Thoracic aorta (tissue), 2 donors: ENCODE data around the gene CAPNS1. TPM values are rescaled to one million over a fixed set of nuclear protein-coding genes. Genes with fewer than 3 reads are reported as not detected.
"Not testable (repeated sequence)": the region's sequence is repeated elsewhere in the genome, so short reads cannot be mapped to it uniquely, and the experiment has no call there.

ENCODE experiments used
- ATAC-seq: fragments of 150-250 bp; one replicate; pipeline ENCODE4 v1.8.0; 2017; ENCODE audit warnings: low read depth; ENCODE audit not compliant: insufficient number of reproducible peaks, low FRiP score
- DNase-seq: peaks from one replicate; pipeline ENCODE4 v3.0.0-alpha.2; 2020; ENCODE audit warnings: low spot score
- H3K27ac ChIP-seq, 2 donors: fragments of 200-600 bp; sonication (generic); 1 replicate in 1 of 2; 2 replicates in 1 of 2; pipeline ENCODE4 v1.5.1; 2016; ENCODE audit warnings: mild to moderate bottlenecking in 2 of 2, moderate library complexity in 2 of 2
- H3K27me3 ChIP-seq: fragments of 200-600 bp; sonication (generic); replicated peaks from 2 replicates; pipeline ENCODE4 v1.6.0; 2016; ENCODE audit warnings: mild to moderate bottlenecking; ENCODE audit not compliant: insufficient read depth
- H3K36me3 ChIP-seq: fragments of 200-600 bp; sonication (generic); one replicate; pipeline ENCODE4 v1.5.1; 2016
- H3K4me1 ChIP-seq, 2 donors: fragments of 200-600 bp; sonication (generic); 1 replicate in 1 of 2; 2 replicates in 1 of 2; pipeline versions ENCODE4 v1.5.1 to v1.6.0; 2016; ENCODE audit warnings: low read depth in 2 of 2, mild to moderate bottlenecking in 1 of 2; ENCODE audit not compliant: control insufficient read depth in 1 of 2
- H3K4me3 ChIP-seq: fragments of 200-600 bp; sonication (generic); 2 replicates; pipeline ENCODE4 v1.5.1; 2016; ENCODE audit warnings: mild to moderate bottlenecking
- H3K9me3 ChIP-seq: fragments of 200-600 bp; sonication (generic); 2 replicates; pipeline ENCODE4 v1.5.1; 2016
- CTCF ChIP-seq: fragments of 200-600 bp; sonication (generic); IDR thresholded peaks from one replicate; pipeline ENCODE4 v1.5.1; 2019; ENCODE audit warnings: antibody characterized with exemption
- total RNA-seq, 2 donors: library from RNA; depleted of rRNA; stranded (reverse); fragments of >200 nt; gene quantifications; one replicate each; pipeline versions ENCODE4 v1.1.0 to v1.2.3, GENCODE V29; 2016

Gene CAPNS1
- total RNA-seq, 2 donors from 2014 or later, result 161 to 220 TPM

- no peak for TF ChIP-seq CTCF
- Histone ChIP-seq H3K4me1 (peaks cover 1 to 8% of the 10 kb centered on the region in 2 donors), H3K27me3 (no peaks in the 10 kb centered on the region), H3K4me3 (no peak overlapping the region), H3K27ac (no peak overlapping the region), H3K9me3 (no peaks in the 10 kb centered on the region), H3K36me3 (peaks cover 39% of the 10 kb centered on the region)
- no peak for ATAC-seq
- DNase-seq, result no peak
Measured at GRCh38 chr19:36121486-36122124, 18.3 kb upstream of the CAPNS1 start.

GRCh38 chr19:36125557-36125956 lies 14.3 kb upstream of the CAPNS1 start:
- H3K36me3 ChIP-seq, result peaks cover 31% of the 10 kb centered on the region
- H3K4me3 ChIP-seq, result no peak overlapping the region
- ATAC-seq (no peak), DNase-seq (no peak)
- H3K27me3 ChIP-seq, result no peaks in the 10 kb centered on the region
- H3K4me1 ChIP-seq, result peaks cover 13 to 17% of the 10 kb centered on the region in 2 donors
- no peaks in the 10 kb centered on the region for H3K9me3 ChIP-seq
- no peak overlapping the region for H3K27ac ChIP-seq
- no peak for TF ChIP-seq CTCF

GRCh38 chr19:36128392-36128736 lies 11.5 kb upstream of the CAPNS1 start:
- peaks cover 13 to 17% of the 10 kb centered on the region in 2 donors for H3K4me1 ChIP-seq
- TF ChIP-seq CTCF, result no peak
- H3K9me3 ChIP-seq, result no peaks in the 10 kb centered on the region
- DNase-seq (no peak), ATAC-seq (no peak)
- H3K36me3 ChIP-seq, result peaks cover 14% of the 10 kb centered on the region
- peak overlapping the region; percentile 93 to 97 for H3K27ac ChIP-seq
- no peaks in the 10 kb centered on the region for H3K27me3 ChIP-seq
- H3K4me3 ChIP-seq, result peak overlapping the region; percentile 72

DNA sequence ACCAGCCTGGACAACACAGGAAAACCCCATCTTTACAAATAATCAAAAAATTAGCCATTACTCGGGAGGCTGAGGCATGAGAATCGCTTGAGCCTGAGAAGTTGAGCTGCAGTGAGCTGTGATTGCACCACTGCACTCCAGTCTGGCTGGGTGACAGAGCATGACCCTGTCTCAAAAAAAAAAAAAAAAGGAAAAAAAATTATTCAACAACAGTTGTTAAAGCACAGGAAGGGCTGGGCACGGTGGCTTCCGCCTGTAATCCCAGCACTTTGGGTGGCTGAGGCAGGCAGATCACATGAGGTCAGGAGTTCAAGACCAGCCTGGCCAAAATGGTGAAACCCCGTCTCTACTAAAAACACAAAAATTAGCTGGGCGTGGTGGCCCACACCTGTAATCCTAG lies 8.6 kb upstream of the CAPNS1 start:
- not testable (repeated sequence) for H3K36me3 ChIP-seq, ATAC-seq, H3K27ac ChIP-seq, H3K4me3 ChIP-seq, DNase-seq, H3K27me3 ChIP-seq, H3K9me3 ChIP-seq
- H3K4me1 ChIP-seq, result peaks cover 16 to 23% of the 10 kb centered on the region in 2 donors

DNA sequence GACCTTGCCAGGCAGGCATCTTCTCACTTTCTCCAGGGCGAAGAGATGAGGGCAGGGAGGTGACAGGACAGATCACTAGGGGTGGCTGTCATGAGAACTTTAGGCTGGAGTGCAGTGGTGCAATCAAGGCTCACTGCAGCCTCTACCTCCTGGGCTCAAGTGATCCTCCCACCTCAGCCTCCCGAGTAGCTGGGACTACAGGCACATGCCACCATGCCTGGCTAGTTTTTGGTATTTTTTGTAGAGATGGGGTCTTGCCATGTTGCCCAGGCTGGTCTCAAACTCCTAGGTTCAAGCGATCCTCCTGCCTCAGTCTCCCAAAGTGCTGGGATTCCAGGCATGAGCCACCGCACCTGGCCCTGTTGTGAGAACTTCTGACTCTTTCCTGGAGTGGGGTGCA lies 5.0 kb upstream of the CAPNS1 start:
- not testable (repeated sequence) for H3K36me3 ChIP-seq, ATAC-seq, DNase-seq, H3K4me3 ChIP-seq, H3K9me3 ChIP-seq, H3K27me3 ChIP-seq
- peak overlapping the region in 1 of 2 donors; percentile 4 for H3K27ac ChIP-seq
- peaks cover 13 to 26% of the 10 kb centered on the region in 2 donors for H3K4me1 ChIP-seq

GRCh38 chr19:36136964-36137686 lies 2.7 kb upstream of the CAPNS1 start:
- peak; percentile 71 for ATAC-seq
- Histone ChIP-seq H3K4me1 (peaks cover 19 to 34% of the 10 kb centered on the region in 2 donors), H3K27me3 (no peaks in the 10 kb centered on the region), H3K4me3 (peak overlapping the region; percentile 24), H3K27ac (peak overlapping the region; percentile 88 to 90), H3K9me3 (no peaks in the 10 kb centered on the region), H3K36me3 (no peaks in the 10 kb centered on the region)
- peak; percentile 61 for DNase-seq
- TF ChIP-seq CTCF, result no peak
